ENCODE results near the gene GMFB.

GMFB gene

GRCh38 chr14:54529811-54530210 lies 41.0 kb upstream of the GMFB start:
- no peak for TF ChIP-seq CTCF (IDR thresholded peaks at IDR 0.05; ENCODE audit: low read depth, low read length)

GRCh38 chr14:54528973-54529372 lies 40.2 kb upstream of the GMFB start:
- no peak for TF ChIP-seq CTCF (IDR thresholded peaks at IDR 0.05; ENCODE audit: low read depth, low read length)
- DNase-seq (ENCODE audit: extremely low read depth, low read depth): no peak

More at GRCh38 chr14:54529811-54530210, 41.0 kb upstream of the GMFB start:
- no peak for DNase-seq (ENCODE audit: extremely low read depth, low read depth)

- no peak for DNase-seq (ENCODE audit: extremely low read depth, low read depth)
- TF ChIP-seq CTCF (IDR thresholded peaks at IDR 0.05; ENCODE audit: low read depth, low read length): no peak
Measured at GRCh38 chr14:54524410-54524809, 35.6 kb upstream of the GMFB start.

GRCh38 chr14:54516709-54517108 lies 27.9 kb upstream of the GMFB start:
- no peak for DNase-seq (ENCODE audit: extremely low read depth, low read depth)

GRCh38 chr14:54515670-54516069 lies 26.9 kb upstream of the GMFB start:
- no peak for TF ChIP-seq CTCF (IDR thresholded peaks at IDR 0.05; ENCODE audit: low read depth, low read length)
- DNase-seq (ENCODE audit: extremely low read depth, low read depth): no peak

More at GRCh38 chr14:54516709-54517108, 27.9 kb upstream of the GMFB start:
- TF ChIP-seq CTCF (IDR thresholded peaks at IDR 0.05; ENCODE audit: low read depth, low read length): no peak

GRCh38 chr14:54512393-54512792 lies 23.6 kb upstream of the GMFB start:
- no peak for TF ChIP-seq CTCF (IDR thresholded peaks at IDR 0.05; ENCODE audit: low read depth, low read length)
- no peak for DNase-seq (ENCODE audit: extremely low read depth, low read depth)

GRCh38 chr14:54509546-54510501 lies 21.0 kb upstream of the GMFB start, which contains the start of gene CGRRF1:
TSS of gene CGRRF1 (plus strand) at chr14:54509906. CDS start at chr14:54509960, 54 bp downstream.
- DNase-seq (ENCODE audit: extremely low read depth, low read depth): peak; percentile 96
- TF ChIP-seq CTCF (IDR thresholded peaks at IDR 0.05; ENCODE audit: low read depth, low read length): peak; percentile 47

Data from AG09319 (cell line).